Non-pigmented ciliary epithelial cell (primary cell): ENCODE data around the gene EPDR1.

Source experiments
- DNase-seq: peaks from one replicate; pipeline ENCODE4 v3.0.0-alpha.2; 2010; ENCODE audit warnings: low read depth

Gene EPDR1

GRCh38 chr7:37981664-37982063, 61.2 kb downstream of the EPDR1 start:
- no peak for DNase-seq

- DNase-seq: no peak
These were observed 62.0 kb downstream of the EPDR1 start for GRCh38 chr7:37982423-37982822.

GRCh38 chr7:37984750-37985390, 64.4 kb downstream of the EPDR1 start:
- no peak for DNase-seq

GRCh38 chr7:37986908-37987330, 66.5 kb downstream of the EPDR1 start:
- DNase-seq: no peak

DNA sequence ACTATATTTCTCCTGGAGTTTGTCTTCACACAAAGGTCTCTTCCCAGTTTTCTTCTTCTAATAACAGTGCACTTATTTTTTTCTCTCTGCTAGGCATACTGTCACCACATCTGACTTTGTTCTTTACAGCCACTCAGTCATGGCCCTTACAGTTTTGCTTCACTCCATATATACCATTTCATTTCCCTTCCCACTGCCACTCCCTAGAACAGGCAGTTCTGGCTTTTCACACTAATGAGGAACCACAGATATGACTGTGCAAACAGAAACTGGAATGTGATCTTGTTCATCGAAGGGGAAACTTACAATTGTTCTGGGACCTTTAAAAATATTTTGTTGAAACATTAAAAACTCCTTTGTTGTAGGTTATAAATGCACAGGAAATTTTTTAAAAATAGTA, 67.3 kb downstream of the EPDR1 start:
- DNase-seq: no peak

DNA sequence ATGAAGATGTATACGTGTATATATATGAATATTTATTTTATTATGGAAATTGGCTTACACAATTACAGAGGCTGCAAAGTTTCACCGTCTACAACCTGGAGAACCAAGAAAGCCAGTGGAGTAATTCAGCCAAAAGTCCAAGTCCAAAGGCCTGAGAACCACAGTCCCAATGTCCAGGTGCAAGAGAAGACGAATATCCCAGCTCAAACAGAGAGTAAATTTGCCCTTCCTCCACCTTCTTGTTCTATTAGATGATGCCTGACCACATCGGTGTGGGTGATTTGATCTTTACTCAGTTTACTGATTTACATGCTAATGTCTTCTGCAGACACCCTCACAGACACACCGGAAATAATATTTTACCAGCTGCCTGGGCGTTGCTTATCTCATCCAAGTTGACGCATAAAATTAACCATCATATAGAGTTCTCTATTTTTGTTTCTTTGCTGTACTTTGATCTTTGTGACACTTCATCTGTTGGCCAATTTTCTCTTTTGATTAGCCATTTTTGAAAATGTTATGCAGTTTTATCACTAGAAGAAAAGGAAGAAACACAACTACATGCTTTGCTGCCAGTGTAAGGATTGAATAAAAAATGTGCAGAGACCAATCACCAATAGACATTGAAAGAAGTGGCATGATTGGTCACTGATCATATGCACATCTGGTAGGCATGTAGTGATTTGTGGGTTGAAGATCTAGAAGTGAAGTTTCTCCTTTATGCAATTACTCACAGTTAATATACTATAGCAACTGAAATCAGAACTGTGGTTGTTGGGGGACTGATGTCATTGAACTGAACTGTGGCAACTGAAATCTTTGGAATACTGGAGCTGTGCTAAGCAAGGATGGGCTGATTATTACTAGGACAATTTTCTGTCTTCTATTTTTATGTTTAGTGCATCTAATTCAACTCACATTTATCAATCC, 68.5 kb downstream of the EPDR1 start:
- DNase-seq: no peak

DNA sequence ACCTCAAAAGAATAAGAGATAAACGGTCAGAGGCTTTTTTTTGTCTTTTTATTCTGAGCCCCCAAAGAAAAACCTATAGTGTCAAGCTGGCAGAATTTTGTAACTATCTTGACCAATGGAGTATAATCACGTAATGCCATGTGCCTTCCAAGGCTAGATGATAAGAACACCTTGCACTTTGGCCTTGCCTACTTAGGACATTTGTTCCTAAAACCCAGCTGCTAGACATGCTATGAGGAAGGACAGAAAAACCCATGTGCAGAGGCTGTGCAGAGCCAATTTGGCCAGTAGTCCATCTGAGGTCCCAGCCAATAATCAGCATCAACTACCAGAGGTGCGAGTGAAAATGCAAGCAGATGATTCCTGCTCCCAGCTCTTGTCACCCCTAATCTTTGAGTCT, 69.9 kb downstream of the EPDR1 start:
- no peak for DNase-seq

GRCh38 chr7:37993060-37993501, 72.6 kb downstream of the EPDR1 start:
- no peak for DNase-seq

GRCh38 chr7:37999673-38000072, 79.2 kb downstream of the EPDR1 start:
- no peak for DNase-seq

DNA sequence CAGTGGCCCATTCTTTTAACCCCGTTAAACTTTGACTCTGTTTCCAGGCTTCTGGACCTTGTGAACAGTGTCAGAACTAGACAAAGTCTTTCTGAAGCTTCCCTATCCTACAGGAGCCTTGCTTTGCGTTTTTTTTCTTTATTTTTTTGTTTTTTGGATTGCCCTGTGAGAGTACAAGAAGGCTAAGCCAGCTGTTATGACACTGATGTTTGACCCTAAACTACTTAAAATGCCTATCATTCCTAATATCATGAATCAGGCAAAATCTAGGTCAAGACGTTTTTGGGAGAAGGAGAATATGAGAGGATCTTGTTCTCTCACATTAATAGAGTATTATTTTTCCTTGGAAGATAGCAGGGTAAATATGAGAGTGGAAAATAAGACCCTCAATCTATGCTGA, 79.8 kb downstream of the EPDR1 start:
- no peak for DNase-seq
